GM12865 (cell line): ENCODE results near the gene REPIN1.

ENCODE experiments used
- DNase-seq: peaks from one replicate; pipeline ENCODE4 v3.0.0; 2010; ENCODE audit warnings: low read depth
- H3K4me3 ChIP-seq: 2 replicates; pipeline ENCODE4 v1.5.1; 2011; ENCODE audit warnings: mild to moderate bottlenecking, low read depth, low read length, control low read depth
- CTCF ChIP-seq: IDR thresholded peaks from 2 replicates; pipeline ENCODE4 v1.5.1; 2011; ENCODE audit warnings: low read length, control low read depth, low read depth, inconsistent platforms; ENCODE audit not compliant: insufficient read depth; ENCODE audit errors: missing control alignments

REPIN1 gene

GRCh38 chr7:150417239-150417638, 48.6 kb downstream of the REPIN1 start:
- TF ChIP-seq CTCF = no peak
- no peak overlapping the region for H3K4me3 ChIP-seq
- no peak for DNase-seq

GRCh38 chr7:150417863-150418262, 49.2 kb downstream of the REPIN1 start:
- no peak for DNase-seq
- H3K4me3 ChIP-seq = no peak overlapping the region
- TF ChIP-seq CTCF = peak; percentile 3

- TF ChIP-seq CTCF = no peak
- no peak for DNase-seq
- no peak overlapping the region for H3K4me3 ChIP-seq
Measured at GRCh38 chr7:150420242-150420641, 51.6 kb downstream of the REPIN1 start.

- peak; percentile 90 for DNase-seq
- H3K4me3 ChIP-seq = no peak overlapping the region
- peak; percentile 82 for TF ChIP-seq CTCF
Measured at GRCh38 chr7:150420987-150421674, 52.5 kb downstream of the REPIN1 start.

- no peak overlapping the region for H3K4me3 ChIP-seq
- TF ChIP-seq CTCF = no peak
- no peak for DNase-seq
Measured at GRCh38 chr7:150421831-150422230, 53.2 kb downstream of the REPIN1 start.
